MM.1S (cell line): ENCODE data around the gene DCP2.

ENCODE experiments used
- DNase-seq: peaks from one replicate; pipeline ENCODE4 v3.0.0-alpha.2; 2015
- H2AFZ ChIP-seq: fragments of 300-600 bp; sonication (generic); 2 replicates; pipeline ENCODE4 v1.6.0; 2016; ENCODE audit warnings: antibody characterized with exemption, low read length
- H3F3A ChIP-seq: fragments of 300-600 bp; sonication (generic); 2 replicates; pipeline ENCODE4 v1.6.1; 2016; ENCODE audit warnings: mild to moderate bottlenecking, antibody characterized with exemption, low read length, moderate library complexity, mixed read lengths; ENCODE audit not compliant: insufficient read depth
- H3K27ac ChIP-seq: fragments of 300-600 bp; sonication (generic); 2 replicates; pipeline ENCODE4 v1.5.1; 2016; ENCODE audit warnings: mild to moderate bottlenecking, low read length
- H3K27me3 ChIP-seq: fragments of 300-600 bp; sonication (generic); replicated peaks from 2 replicates; pipeline ENCODE4 v1.6.0; 2016; ENCODE audit warnings: low read length; ENCODE audit not compliant: insufficient read depth
- H3K36me3 ChIP-seq: fragments of 300-600 bp; sonication (generic); replicated peaks from 2 replicates; pipeline ENCODE4 v1.6.1; 2016; ENCODE audit warnings: mild to moderate bottlenecking, low read length, mixed read lengths; ENCODE audit not compliant: insufficient read depth
- H3K4me1 ChIP-seq: fragments of 300-600 bp; sonication (generic); 2 replicates; pipeline ENCODE4 v1.6.1; 2016; ENCODE audit warnings: low read length, mixed read lengths
- H3K4me2 ChIP-seq: fragments of 300-600 bp; sonication (generic); 2 replicates; pipeline ENCODE4 v1.6.0; 2016; ENCODE audit warnings: low read depth, low read length
- H3K4me3 ChIP-seq: fragments of 300-600 bp; sonication (generic); 2 replicates; pipeline ENCODE4 v1.5.1; 2016; ENCODE audit warnings: low read length, mixed read lengths
- H3K79me2 ChIP-seq: fragments of 300-600 bp; sonication (generic); 2 replicates; pipeline ENCODE4 v1.6.1; 2016; ENCODE audit warnings: mixed run types, low read length, mixed read lengths
- H3K9ac ChIP-seq: fragments of 300-600 bp; sonication (generic); 2 replicates; pipeline ENCODE4 v1.6.1; 2016; ENCODE audit warnings: low read length, mixed read lengths
- H3K9me2 ChIP-seq: fragments of 300-600 bp; sonication (generic); replicated peaks from 2 replicates; pipeline ENCODE4 v1.6.1; 2016; ENCODE audit warnings: mild to moderate bottlenecking, low read length, mixed read lengths; ENCODE audit not compliant: insufficient read depth
- H3K9me3 ChIP-seq: fragments of 300-600 bp; sonication (generic); replicated peaks from 2 replicates; pipeline ENCODE4 v1.6.1; 2016; ENCODE audit warnings: mild to moderate bottlenecking, low read length, mixed read lengths; ENCODE audit not compliant: insufficient read depth
- H4K20me1 ChIP-seq: fragments of 300-600 bp; sonication (generic); 2 replicates; pipeline ENCODE4 v1.6.1; 2016; ENCODE audit warnings: mild to moderate bottlenecking, low read length, moderate library complexity, mixed read lengths; ENCODE audit not compliant: insufficient read depth
- EZH2 ChIP-seq: fragments of 300-600 bp; sonication (generic); optimal IDR thresholded peaks from 2 replicates; pipeline ENCODE3; 2017; ENCODE audit warnings: low read depth, mild to moderate bottlenecking, antibody characterized with exemption, low read length, mixed read lengths
- EZH2phosphoT487 ChIP-seq: fragments of 300-600 bp; sonication (generic); IDR thresholded peaks from 2 replicates; pipeline ENCODE4 v1.6.1; 2018; ENCODE audit warnings: antibody characterized with exemption, low read length
- TF ChIP-seq, protein P1 (sequence below): fragments of 300-600 bp; sonication (generic); IDR thresholded peaks from 2 replicates; pipeline ENCODE4 v1.5.1; 2016; ENCODE audit warnings: antibody characterized with exemption, low read length, mixed read lengths

DCP2 gene

DNA sequence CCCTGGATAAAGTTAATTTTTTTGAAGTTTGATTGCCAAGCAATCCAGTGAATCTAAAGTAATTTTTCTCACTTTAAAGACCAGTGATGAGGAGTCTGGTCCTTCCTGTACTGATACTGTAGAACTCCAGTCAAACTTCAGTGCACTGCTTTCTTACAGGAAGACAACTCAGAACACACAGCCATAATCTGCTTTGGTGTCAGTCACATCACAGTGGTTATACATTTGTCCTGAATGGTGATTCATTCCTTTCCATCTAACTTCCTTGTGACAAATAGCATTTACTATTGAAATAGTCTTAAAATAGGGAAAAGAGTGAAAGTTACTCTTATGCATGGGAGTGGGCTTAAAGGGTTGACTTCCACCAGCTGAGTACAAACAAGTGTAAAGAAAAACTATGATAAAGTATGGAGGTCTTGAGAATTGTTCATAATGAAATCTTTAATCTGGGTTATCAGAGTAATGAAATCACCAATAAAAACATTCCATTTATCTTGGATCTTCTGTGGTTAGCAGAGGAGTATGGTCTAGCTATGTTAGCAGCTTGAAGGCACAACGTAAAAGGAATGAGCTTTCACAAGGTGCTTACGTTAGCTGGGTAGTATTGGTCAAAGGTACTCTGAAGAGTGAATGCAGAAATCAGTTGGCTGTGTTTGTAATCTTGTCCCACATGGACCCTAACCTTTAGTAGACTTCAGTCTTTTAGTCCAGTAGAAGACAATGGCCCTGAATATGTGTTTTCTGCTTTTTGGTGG lies 41.5 kb downstream of the DCP2 start:
- H3K9ac ChIP-seq, result no peak overlapping the region
- no peaks in the 10 kb centered on the region for H3K36me3 ChIP-seq
- H4K20me1 ChIP-seq, result no peaks in the 10 kb centered on the region
- no peak overlapping the region for H3K27ac ChIP-seq
- H3K9me3 ChIP-seq, result no peaks in the 10 kb centered on the region
- DNase-seq, result no peak
- peaks cover 18% of the 10 kb centered on the region; the same call in 1 of the 2 replicates for H3K79me2 ChIP-seq
- H3K4me3 ChIP-seq, result no peak overlapping the region
- no peak overlapping the region for H3K4me2 ChIP-seq
- TF ChIP-seq EZH2 (no peak), EZH2phosphoT487 (no peak)
- TF ChIP-seq, protein P1, sequence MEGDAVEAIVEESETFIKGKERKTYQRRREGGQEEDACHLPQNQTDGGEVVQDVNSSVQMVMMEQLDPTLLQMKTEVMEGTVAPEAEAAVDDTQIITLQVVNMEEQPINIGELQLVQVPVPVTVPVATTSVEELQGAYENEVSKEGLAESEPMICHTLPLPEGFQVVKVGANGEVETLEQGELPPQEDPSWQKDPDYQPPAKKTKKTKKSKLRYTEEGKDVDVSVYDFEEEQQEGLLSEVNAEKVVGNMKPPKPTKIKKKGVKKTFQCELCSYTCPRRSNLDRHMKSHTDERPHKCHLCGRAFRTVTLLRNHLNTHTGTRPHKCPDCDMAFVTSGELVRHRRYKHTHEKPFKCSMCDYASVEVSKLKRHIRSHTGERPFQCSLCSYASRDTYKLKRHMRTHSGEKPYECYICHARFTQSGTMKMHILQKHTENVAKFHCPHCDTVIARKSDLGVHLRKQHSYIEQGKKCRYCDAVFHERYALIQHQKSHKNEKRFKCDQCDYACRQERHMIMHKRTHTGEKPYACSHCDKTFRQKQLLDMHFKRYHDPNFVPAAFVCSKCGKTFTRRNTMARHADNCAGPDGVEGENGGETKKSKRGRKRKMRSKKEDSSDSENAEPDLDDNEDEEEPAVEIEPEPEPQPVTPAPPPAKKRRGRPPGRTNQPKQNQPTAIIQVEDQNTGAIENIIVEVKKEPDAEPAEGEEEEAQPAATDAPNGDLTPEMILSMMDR, result no peak
- peaks cover 28% of the 10 kb centered on the region for H3F3A ChIP-seq
- no peaks in the 10 kb centered on the region for H3K9me2 ChIP-seq
- H3K4me1 ChIP-seq, result peaks cover 28% of the 10 kb centered on the region
- no peaks in the 10 kb centered on the region for H3K27me3 ChIP-seq
- H2AFZ ChIP-seq, result no peak overlapping the region

DNA sequence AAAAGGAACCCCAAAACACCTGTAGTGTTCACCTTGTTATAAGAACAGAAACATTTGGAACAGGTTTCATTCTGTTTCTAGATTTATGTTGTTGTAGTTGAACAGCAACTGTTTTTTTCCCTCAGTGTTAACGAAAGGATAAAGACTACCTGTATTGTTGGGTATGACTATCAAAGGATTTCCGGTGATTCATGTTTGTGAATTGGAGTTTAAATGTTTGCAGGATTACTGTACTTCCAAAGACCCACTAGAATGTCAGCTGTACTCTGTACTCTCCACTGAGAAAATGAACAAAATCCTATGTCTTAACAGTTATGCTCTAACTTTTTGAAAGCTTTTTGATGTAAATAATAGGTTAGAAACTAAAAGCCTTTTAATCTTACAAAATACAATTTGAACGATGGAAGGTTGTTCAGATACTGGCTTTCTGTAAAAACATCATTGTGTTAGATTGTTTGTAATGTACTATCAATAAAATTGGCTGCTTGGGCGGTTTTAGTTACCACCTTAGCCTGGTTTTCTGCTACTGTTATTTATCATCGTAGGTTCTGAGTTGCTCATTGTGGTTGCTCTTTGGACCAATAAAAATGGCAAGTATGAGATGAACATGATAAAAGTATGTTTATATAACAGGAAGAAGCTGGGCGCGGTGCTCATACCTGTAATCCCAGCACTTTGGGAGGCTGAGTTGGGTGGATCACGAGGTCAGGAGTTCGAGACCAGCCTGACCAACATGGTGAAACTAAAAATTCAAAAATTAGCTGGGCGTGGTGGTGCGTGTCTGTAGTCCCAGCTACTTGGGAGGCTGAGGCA lies 44.1 kb downstream of the DCP2 start:
- H3K27me3 ChIP-seq, result no peaks in the 10 kb centered on the region
- H3K79me2 ChIP-seq, result peaks cover 24% of the 10 kb centered on the region; the same call in 1 of the 2 replicates
- H3K27ac ChIP-seq, result no peak overlapping the region
- H3K4me3 ChIP-seq, result no peak overlapping the region
- H3K9me2 ChIP-seq, result no peaks in the 10 kb centered on the region
- no peak overlapping the region for H3K9ac ChIP-seq
- no peaks in the 10 kb centered on the region for H4K20me1 ChIP-seq
- peaks cover 41% of the 10 kb centered on the region for H3K4me1 ChIP-seq
- H2AFZ ChIP-seq, result no peak overlapping the region
- H3K4me2 ChIP-seq, result no peak overlapping the region
- no peaks in the 10 kb centered on the region for H3K36me3 ChIP-seq
- H3K9me3 ChIP-seq, result no peaks in the 10 kb centered on the region
- no peak for DNase-seq
- peaks cover 35% of the 10 kb centered on the region for H3F3A ChIP-seq
- TF ChIP-seq EZH2, result no peak
- TF ChIP-seq, protein P1, result no peak
- no peak for TF ChIP-seq EZH2phosphoT487

DNA sequence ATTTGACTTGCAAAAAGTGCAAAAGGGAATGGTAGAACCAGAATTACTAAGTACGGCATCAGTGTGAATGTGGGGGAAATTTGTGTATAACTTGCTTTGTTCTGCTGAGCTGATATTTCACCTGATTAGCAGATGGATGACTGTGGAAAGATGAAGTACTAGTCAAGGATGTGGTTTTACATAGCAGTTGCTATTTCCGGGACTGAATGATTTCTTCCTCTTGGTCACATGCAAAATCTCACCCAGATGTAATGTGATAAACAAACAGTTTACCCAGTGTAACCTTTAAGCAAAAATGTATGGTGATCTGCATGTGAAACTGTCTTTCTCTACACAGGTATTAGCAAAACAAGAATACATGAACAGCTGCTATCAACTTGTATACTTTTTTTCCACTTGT lies 46.1 kb downstream of the DCP2 start:
- 0 out of 2 replicates have a peak, but pooled peaks cover 8% of the 10 kb centered on the region for H3K36me3 ChIP-seq
- peak; percentile 90 for DNase-seq
- H3K4me1 ChIP-seq, result peaks cover 41% of the 10 kb centered on the region
- TF ChIP-seq EZH2, result no peak
- no peak for TF ChIP-seq EZH2phosphoT487
- TF ChIP-seq, protein P1, result no peak
- H3K4me3 ChIP-seq, result no peak overlapping the region
- peak overlapping the region; percentile 20; the same call in 1 of the 2 replicates for H3K9ac ChIP-seq
- no peaks in the 10 kb centered on the region for H3K9me3 ChIP-seq
- no peaks in the 10 kb centered on the region for H4K20me1 ChIP-seq
- H3K27ac ChIP-seq, result peak overlapping the region; percentile 83
- H3F3A ChIP-seq, result peaks cover 35% of the 10 kb centered on the region
- H2AFZ ChIP-seq, result no peak overlapping the region
- peaks cover 28% of the 10 kb centered on the region; the same call in 1 of the 2 replicates for H3K79me2 ChIP-seq
- H3K4me2 ChIP-seq, result peak overlapping the region; percentile 35
- H3K27me3 ChIP-seq, result no peaks in the 10 kb centered on the region
- no peaks in the 10 kb centered on the region for H3K9me2 ChIP-seq
